Mesenchymal stem cell (in vitro differentiated cells and primary cell): Measurements from ENCODE around the gene SOD2.
"Not testable (repeated sequence)": the region's sequence is repeated elsewhere in the genome, so short reads cannot be mapped to it uniquely, and the experiment has no call there.

Experiments used
- DNase-seq: peaks from one replicate; pipeline ENCODE4 v3.0.0-alpha.2; 2013
- H2AFZ ChIP-seq: one replicate; pipeline ENCODE4 v1.6.1; 2013; ENCODE audit warnings: low read depth, mild to moderate bottlenecking, control low read depth, inconsistent platforms, low read length, moderate library complexity
- H2AK5ac ChIP-seq: 2 replicates; pipeline ENCODE4 v1.6.1; 2013; ENCODE audit warnings: low read length, moderate library complexity, mild to moderate bottlenecking, inconsistent platforms; ENCODE audit not compliant: severe bottlenecking
- H2BK120ac ChIP-seq: one replicate; pipeline ENCODE4 v1.6.1; 2013; ENCODE audit warnings: low read depth, mild to moderate bottlenecking, inconsistent platforms, low read length, moderate library complexity
- H2BK12ac ChIP-seq, 2 experiments: one replicate each; pipeline ENCODE4 v1.6.1; 2013; ENCODE audit warnings: inconsistent platforms in 2 of 2, low read length in 2 of 2, mild to moderate bottlenecking in 2 of 2, moderate library complexity in 2 of 2, control low read depth in 1 of 2
- H2BK15ac ChIP-seq: one replicate; pipeline ENCODE4 v1.6.1; 2013; ENCODE audit warnings: mild to moderate bottlenecking, low read depth, inconsistent platforms; ENCODE audit not compliant: poor library complexity, severe bottlenecking
- H2BK5ac ChIP-seq: 2 replicates; pipeline ENCODE4 v1.6.1; 2013; ENCODE audit warnings: low read depth, mild to moderate bottlenecking, low read length, control low read depth, inconsistent platforms; ENCODE audit not compliant: poor library complexity, severe bottlenecking
- H3K14ac ChIP-seq, 2 experiments: one replicate each; pipeline ENCODE4 v1.6.1; 2013; ENCODE audit warnings: inconsistent platforms in 2 of 2, low read length in 2 of 2, control low read depth in 1 of 2, mild to moderate bottlenecking in 1 of 2, moderate library complexity in 1 of 2
- H3K18ac ChIP-seq, 2 experiments: one replicate each; pipeline ENCODE4 v1.6.1; 2013; ENCODE audit warnings: inconsistent platforms in 2 of 2, low read length in 2 of 2, control low read depth in 1 of 2, low read depth in 1 of 2, mild to moderate bottlenecking in 1 of 2
- H3K23ac ChIP-seq, 2 experiments: one replicate each; pipeline ENCODE4 v1.6.1; 2013; ENCODE audit warnings: inconsistent platforms in 2 of 2, low read length in 2 of 2, mild to moderate bottlenecking in 2 of 2, moderate library complexity in 2 of 2, control low read depth in 1 of 2
- H3K27ac ChIP-seq: 2 replicates; pipeline ENCODE4 v1.5.1; 2013; ENCODE audit warnings: mild to moderate bottlenecking, moderate library complexity, low read length, control low read depth, inconsistent platforms; ENCODE audit not compliant: poor library complexity, severe bottlenecking
- H3K27me3 ChIP-seq, 2 experiments: 2 replicates each; pipeline versions ENCODE4 v1.6.1 to v1.7.0; 2013; ENCODE audit warnings: low read length in 2 of 2, mild to moderate bottlenecking in 2 of 2, moderate library complexity in 2 of 2, control low read depth in 1 of 2, inconsistent platforms in 1 of 2; ENCODE audit not compliant: control insufficient read depth in 1 of 2, insufficient read depth in 1 of 2
- H3K36me3 ChIP-seq, 2 experiments: 2 replicates each; pipeline versions ENCODE4 v1.6.1 to v1.7.0; 2013; ENCODE audit warnings: low read length in 2 of 2, control low read depth in 1 of 2, inconsistent platforms in 1 of 2, low read depth in 1 of 2, mild to moderate bottlenecking in 1 of 2; ENCODE audit not compliant: insufficient read depth in 2 of 2, control insufficient read depth in 1 of 2
- H3K4ac ChIP-seq, 2 experiments: one replicate each; pipeline ENCODE4 v1.6.1; 2013; ENCODE audit warnings: inconsistent platforms in 2 of 2, low read length in 2 of 2, mild to moderate bottlenecking in 2 of 2, moderate library complexity in 2 of 2, control low read depth in 1 of 2, low read depth in 1 of 2
- H3K4me1 ChIP-seq: 2 replicates; pipeline ENCODE4 v1.6.1; 2013; ENCODE audit warnings: low read depth, low read length, control low read depth; ENCODE audit not compliant: control insufficient read depth, insufficient read depth
- H3K4me2 ChIP-seq: 2 replicates; pipeline ENCODE4 v1.6.1; 2013; ENCODE audit warnings: low read length, mild to moderate bottlenecking, inconsistent platforms; ENCODE audit not compliant: poor library complexity, severe bottlenecking
- H3K4me3 ChIP-seq, 2 experiments: 2 replicates each; pipeline versions ENCODE4 v1.5.1 to v1.7.0; 2013; ENCODE audit warnings: low read length in 2 of 2, mild to moderate bottlenecking in 2 of 2, control low read depth in 1 of 2, low read depth in 1 of 2; ENCODE audit not compliant: insufficient read depth in 1 of 2
- H3K79me1 ChIP-seq: replicated peaks from 2 replicates; pipeline ENCODE4 v1.6.1; 2013; ENCODE audit warnings: mild to moderate bottlenecking, control low read depth, low read length, inconsistent platforms; ENCODE audit not compliant: poor library complexity, severe bottlenecking
- H3K9ac ChIP-seq: 2 replicates; pipeline ENCODE4 v1.7.0; 2013; ENCODE audit warnings: mild to moderate bottlenecking, low read length, moderate library complexity
- H3K9me3 ChIP-seq: 2 replicates; pipeline ENCODE4 v1.7.0; 2013; ENCODE audit warnings: mild to moderate bottlenecking, low read length; ENCODE audit not compliant: control insufficient read depth
- H4K8ac ChIP-seq: one replicate; pipeline ENCODE4 v1.6.1; 2013; ENCODE audit warnings: inconsistent platforms, mild to moderate bottlenecking, low read length, moderate library complexity
- H4K91ac ChIP-seq: one replicate; pipeline ENCODE4 v1.6.1; 2013; ENCODE audit warnings: mild to moderate bottlenecking, low read length, inconsistent platforms
- WGBS: methylation state at CpG from one replicate; pipeline ENCODE4 v1.1.7; 2013; ENCODE audit warnings: mixed read lengths; 5-methylcytosine and 5-hydroxymethylcytosine counted together

The SOD2 gene

GRCh38 chr6:159714404-159714803, 21.4 kb upstream of the SOD2 start:
- H4K8ac ChIP-seq: peak overlapping the region; percentile 23
- DNase-seq: no peak
- peak overlapping the region in 1 of 2 experiments; percentile 2 for H3K4ac ChIP-seq
- no peaks in the 10 kb centered on the region for H3K9me3 ChIP-seq
- H2BK15ac ChIP-seq: no peak overlapping the region
- no peak overlapping the region for H3K4me3 ChIP-seq
- H3K23ac ChIP-seq: no peak overlapping the region
- peak overlapping the region; percentile 89 for H3K9ac ChIP-seq
- peak overlapping the region; percentile 44 for H2AK5ac ChIP-seq
- no peak overlapping the region for H2BK5ac ChIP-seq
- peaks cover 8 to 12% of the 10 kb centered on the region in 2 experiments for H3K36me3 ChIP-seq
- H2BK120ac ChIP-seq: no peak overlapping the region
- no peak overlapping the region for H3K4me2 ChIP-seq
- peak overlapping the region; percentile 21 to 66 for H2BK12ac ChIP-seq
- no peak overlapping the region for H3K27ac ChIP-seq
- peak overlapping the region in 1 of 2 experiments; percentile 30 for H3K18ac ChIP-seq
- no peak overlapping the region for H2AFZ ChIP-seq
- H4K91ac ChIP-seq: peak overlapping the region; percentile 14
- H3K79me1 ChIP-seq: peaks cover 43% of the 10 kb centered on the region
- H3K4me1 ChIP-seq: peaks cover 2% of the 10 kb centered on the region
- H3K14ac ChIP-seq: peak overlapping the region in 1 of 2 experiments; percentile 27
- no peaks in the 10 kb centered on the region for H3K27me3 ChIP-seq
- over 99% methylated on average over 5 of the region's 5 CpGs for WGBS

- peak overlapping the region in 1 of 2 experiments; percentile 66 for H2BK12ac ChIP-seq
- 98% methylated on average over 7 of the region's 7 CpGs for WGBS
- no peak overlapping the region for H4K91ac ChIP-seq
- no peak overlapping the region for H2AFZ ChIP-seq
- H3K27me3 ChIP-seq: no peaks in the 10 kb centered on the region
- H3K4ac ChIP-seq: no peak overlapping the region
- no peak overlapping the region for H3K27ac ChIP-seq
- no peak overlapping the region for H3K9ac ChIP-seq
- H2BK5ac ChIP-seq: no peak overlapping the region
- peak overlapping the region in 1 of 2 experiments; percentile 30 for H3K18ac ChIP-seq
- no peak overlapping the region for H2BK120ac ChIP-seq
- H3K4me2 ChIP-seq: no peak overlapping the region
- no peak overlapping the region for H4K8ac ChIP-seq
- no peak overlapping the region for H3K23ac ChIP-seq
- H3K79me1 ChIP-seq: peaks cover 40% of the 10 kb centered on the region
- no peak overlapping the region for H2BK15ac ChIP-seq
- no peak overlapping the region for H3K14ac ChIP-seq
- H3K9me3 ChIP-seq: no peaks in the 10 kb centered on the region
- H2AK5ac ChIP-seq: peak overlapping the region; percentile 44
- peaks cover 2% of the 10 kb centered on the region for H3K4me1 ChIP-seq
- no peak for DNase-seq
- H3K36me3 ChIP-seq: peaks cover 4 to 9% of the 10 kb centered on the region in 2 experiments
- peak overlapping the region in 1 of 2 experiments; percentile 4 for H3K4me3 ChIP-seq
These were observed 20.9 kb upstream of the SOD2 start for GRCh38 chr6:159713984-159714383.

- H3K14ac ChIP-seq, H2BK15ac ChIP-seq, H2BK120ac ChIP-seq, H3K4me2 ChIP-seq, H3K4ac ChIP-seq, H2AFZ ChIP-seq, H3K9me3 ChIP-seq, H4K8ac ChIP-seq, H2BK5ac ChIP-seq, H3K27ac ChIP-seq, H3K18ac ChIP-seq, H4K91ac ChIP-seq, H3K9ac ChIP-seq, H3K27me3 ChIP-seq, H3K4me1 ChIP-seq, DNase-seq, H3K23ac ChIP-seq, H2BK12ac ChIP-seq, H3K36me3 ChIP-seq, H2AK5ac ChIP-seq, H3K4me3 ChIP-seq: not testable (repeated sequence)
- WGBS: 88% methylated on average over 3 of the region's 3 CpGs
- peaks cover 34% of the 10 kb centered on the region for H3K79me1 ChIP-seq
These were observed 19.3 kb upstream of the SOD2 start for GRCh38 chr6:159712389-159712788.

- H3K4me3 ChIP-seq, H4K91ac ChIP-seq, DNase-seq, H3K9me3 ChIP-seq, H2AFZ ChIP-seq, H2BK5ac ChIP-seq, H3K27ac ChIP-seq, H2BK15ac ChIP-seq, H3K27me3 ChIP-seq, H2BK120ac ChIP-seq, H3K36me3 ChIP-seq, H3K14ac ChIP-seq, H4K8ac ChIP-seq, H3K23ac ChIP-seq, H3K4ac ChIP-seq, H2BK12ac ChIP-seq, H2AK5ac ChIP-seq, H3K4me1 ChIP-seq, H3K18ac ChIP-seq, H3K9ac ChIP-seq, H3K4me2 ChIP-seq: not testable (repeated sequence)
- WGBS: 69% methylated on average over 4 of the region's 4 CpGs
- H3K79me1 ChIP-seq: peaks cover 27% of the 10 kb centered on the region
These were observed 17.6 kb upstream of the SOD2 start for GRCh38 chr6:159710603-159711002.
